KG1 (cell line): ENCODE data around the gene C1orf146.
"Not testable (repeated sequence)": the region's sequence is repeated elsewhere in the genome, so short reads cannot be mapped to it uniquely, and the experiment has no call there.

Experiments
- DNase-seq: peaks from one replicate; lab custom pipeline; 2025; lab: John Stamatoyannopoulos, UW

The C1orf146 gene, protein sequence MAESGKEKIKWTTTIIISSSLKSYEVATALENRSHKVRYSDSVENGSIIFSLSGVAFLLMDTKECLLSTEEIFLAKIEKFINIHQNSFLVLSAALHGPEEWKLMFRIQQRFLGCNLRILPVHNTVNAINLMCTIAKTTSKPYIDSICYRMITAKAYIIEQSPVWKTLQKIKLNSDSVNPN

DNA sequence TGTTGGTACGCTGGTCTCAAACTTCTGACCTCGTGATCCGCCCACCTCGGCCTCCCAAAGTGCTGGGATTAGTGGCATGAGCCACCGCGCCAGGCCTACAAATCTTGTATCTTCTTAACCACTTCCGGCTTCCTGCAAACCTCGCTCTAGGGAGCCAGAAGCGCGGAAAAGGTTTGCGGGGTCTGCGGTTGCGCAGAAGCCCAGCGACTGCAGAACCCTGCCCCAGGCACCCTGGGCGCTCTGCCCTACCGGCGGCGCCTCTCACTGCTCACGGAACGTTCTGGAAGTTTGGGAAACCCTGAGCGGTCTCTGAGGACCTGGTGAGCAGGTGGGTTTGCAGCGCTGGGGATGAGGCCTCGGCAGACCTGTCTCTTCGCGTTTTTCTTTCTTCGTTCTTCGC lies at the start of gene C1orf146:
C1orf146 (plus strand) TSS at position 195 of the 400 bp plus-strand sequence. CDS start 13,506 bp downstream, outside the sequence.
- no peak for DNase-seq

DNA sequence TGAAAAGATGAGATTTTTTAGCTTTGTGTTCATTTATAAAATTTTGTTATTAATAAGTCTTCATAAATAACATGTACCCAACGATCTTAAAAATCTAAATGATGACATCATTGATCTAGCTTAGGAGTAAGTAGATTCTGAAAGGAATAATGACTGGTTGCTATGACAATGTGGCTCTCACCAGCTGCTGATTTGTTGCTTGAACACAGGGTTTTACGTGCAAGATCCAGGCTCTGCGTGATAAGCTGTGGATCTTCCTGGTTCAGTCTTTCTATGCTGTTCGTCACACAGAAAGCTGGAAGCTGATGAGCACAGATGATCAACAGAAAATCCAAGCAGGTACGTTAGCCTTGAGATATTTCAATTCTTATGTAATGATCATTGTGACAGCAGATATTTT lies 49.1 kb upstream of the C1orf146 start:
- DNase-seq = no peak

DNA sequence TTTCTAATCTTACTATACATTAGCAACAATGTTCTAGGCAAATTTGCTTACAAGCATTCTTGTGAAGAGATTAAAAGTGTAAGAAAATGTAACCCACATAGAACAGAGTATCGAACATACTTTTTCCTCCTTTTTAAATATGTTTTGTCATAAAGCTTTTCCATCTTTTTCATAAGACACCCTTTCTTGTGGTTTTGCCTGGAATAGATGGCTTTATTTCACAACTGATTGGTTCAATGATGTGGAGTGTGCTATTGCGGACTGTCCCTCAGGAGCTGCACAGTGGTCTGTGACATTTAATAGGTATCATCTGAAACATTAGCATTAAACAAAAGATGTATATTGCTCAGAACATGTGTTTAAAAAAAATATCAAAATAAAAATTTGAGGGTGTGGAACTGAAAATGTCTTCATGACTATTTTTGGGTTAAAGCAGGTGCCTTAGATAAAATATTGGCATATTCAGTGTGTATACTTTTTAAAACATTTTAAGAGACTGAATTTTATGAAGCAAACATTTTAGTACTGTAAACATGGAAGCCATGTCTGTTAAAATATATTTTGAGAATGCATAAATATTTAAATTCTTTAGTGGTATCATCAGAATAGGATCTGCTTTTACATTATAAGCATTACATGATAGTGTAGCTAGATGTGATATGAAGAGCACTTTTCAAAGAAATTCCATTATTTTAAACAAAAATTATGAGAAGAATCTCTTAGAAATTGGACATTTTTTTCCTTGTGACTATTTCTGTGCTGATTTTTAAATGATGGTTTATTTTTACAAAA lies 48.3 kb upstream of the C1orf146 start:
- no peak for DNase-seq

DNA sequence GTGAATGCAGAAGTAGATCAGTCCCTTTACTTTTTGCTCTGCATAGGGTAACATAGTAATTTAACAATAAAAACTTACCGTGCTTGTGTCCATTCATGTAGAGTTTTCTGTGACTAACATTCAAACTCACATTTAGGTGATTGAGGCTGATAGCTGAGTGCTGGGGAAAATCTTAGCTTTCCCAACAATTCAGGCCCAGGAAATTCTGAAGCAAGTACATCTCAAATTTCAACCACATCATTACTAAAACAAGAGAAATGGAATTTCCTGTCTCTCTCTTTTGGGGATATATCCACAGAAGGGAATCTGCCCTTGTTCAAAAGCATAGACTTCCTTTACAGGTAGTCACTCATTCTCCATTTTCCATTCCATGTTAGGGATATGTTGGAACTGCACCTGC lies 33.1 kb upstream of the C1orf146 start:
- no peak for DNase-seq

DNA sequence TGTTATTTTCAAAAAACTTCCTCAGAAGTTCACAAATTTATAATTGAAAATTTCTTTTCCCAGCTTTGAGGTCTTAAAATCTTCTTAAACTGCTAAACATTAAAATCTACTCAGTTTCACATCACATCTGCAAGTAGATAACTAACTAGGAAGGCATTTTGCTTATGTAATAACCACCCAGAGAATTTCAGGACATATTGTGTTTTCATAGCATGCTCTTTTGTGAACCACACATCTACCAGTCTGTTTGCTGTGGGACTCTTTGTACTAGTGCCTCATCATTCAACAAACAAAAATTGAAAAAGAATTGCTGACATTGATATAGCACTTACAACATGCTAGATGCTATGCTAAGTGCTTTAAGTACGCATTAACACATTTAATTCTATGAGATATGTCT lies 31.6 kb upstream of the C1orf146 start:
- no peak for DNase-seq

DNA sequence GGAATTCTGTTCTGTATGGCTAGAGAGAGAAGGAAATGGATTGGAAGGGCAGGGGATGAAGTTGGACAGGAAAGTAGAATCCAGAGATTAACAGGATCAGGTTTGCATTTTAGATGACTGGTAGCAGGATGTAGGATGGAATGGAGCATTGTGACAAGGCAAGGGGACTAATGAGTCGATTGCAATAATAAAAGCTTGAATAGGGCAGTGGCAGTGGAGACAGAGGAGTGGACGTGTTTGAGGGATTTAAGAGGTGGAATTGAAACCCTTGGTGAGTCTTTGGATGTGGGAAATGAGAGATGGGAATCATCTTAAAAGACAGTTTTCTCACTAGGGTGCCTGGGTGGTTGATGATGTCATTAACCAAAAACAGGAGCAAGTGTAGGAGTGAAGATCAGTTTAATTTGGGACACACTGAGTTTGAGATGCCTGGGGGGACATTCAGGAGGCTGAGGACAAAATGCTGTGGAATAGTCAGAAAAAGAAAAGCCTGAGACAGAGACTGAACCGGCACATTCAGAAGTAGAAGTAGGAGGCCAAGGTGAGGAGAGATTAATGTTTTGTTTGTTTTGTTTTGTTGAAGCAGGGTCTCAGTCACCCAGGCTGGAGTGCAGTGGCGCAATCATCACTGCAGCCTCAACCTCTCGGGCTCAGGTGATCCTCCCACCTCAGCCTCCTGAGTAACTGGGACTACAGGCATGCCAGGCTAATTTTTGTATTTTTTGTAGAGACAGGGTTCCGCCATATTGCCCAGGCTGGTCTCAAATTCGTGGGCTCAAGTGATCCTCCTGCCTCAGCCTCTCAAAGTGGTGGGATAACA lies 29.1 kb upstream of the C1orf146 start:
- no peak for DNase-seq

DNA sequence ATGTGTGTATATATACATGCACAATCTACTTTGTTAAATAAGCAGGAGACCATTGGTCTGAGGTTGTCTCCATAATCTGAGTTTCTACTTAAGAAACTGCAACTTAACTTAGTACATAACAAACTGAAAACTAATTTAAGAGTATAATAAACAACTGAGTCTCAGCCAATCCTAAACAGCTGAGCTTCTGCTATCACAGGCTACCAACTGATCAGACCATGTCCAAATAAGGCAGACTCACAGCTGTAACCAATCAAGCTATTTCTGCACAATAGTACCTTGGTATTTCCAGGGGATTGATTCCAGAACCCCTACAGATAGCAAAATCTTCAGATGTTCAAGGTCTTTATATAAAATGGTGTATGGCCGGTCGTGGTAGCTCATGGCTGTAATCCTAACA lies 26.0 kb upstream of the C1orf146 start:
- DNase-seq = no peak

DNA sequence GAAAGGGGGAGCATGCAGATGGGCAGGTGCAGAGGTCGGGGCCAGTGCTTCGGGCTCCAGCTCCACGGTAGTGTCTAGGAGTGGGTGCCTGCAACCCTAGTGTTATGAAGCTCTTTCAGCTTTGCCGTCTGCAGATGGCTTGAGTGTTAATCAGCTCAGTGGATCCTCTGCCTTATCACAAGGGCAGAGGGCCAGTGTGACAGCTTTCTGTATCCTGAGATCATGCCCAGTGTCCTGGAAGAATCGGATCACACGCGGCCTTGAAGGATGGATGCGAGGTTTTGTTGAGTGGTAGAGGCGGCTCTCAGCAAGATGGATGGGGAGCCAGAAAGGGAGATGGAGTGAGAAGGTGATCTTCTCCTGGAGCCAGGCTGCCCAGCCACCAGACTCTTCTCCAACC lies 25.5 kb upstream of the C1orf146 start:
- no peak for DNase-seq

DNA sequence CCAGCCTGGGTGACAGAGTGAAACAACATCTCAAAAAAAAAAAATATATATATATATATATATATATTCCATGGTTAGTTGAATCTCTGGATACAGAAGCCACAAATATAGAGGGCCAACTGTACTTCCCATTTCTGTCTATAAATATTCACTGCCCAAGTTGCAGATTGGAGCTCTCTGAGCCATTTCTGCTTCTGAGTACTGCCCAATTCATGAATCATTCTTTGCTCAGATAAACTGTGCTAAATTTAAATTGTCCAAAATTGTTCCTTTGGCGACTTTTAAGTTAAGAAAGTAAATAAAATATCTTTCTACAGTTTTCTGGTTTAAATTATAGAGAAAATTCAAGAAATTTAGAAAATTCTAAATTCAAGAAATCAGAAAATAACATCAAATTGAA lies 23.2 kb upstream of the C1orf146 start:
- no peak for DNase-seq

DNA sequence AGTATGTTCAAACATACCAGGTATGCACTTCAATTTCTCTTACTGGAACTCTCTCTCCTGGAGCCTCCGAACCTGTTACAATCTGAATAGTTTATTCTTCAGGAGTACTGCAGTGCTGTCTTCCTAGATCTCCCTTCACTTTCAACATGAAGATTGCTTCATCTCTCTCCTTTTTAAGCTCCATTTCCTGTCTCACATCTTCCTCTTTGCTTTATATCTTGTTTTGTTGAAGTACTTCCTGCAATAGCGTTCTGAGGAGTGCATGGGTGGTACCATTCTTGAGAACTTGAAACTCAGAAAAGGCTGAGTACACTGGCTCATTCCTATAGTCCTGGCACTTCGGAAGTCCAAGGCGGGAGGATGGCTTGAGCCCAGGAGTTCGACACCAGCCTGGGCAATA lies 15.7 kb upstream of the C1orf146 start:
- DNase-seq = no peak

DNA sequence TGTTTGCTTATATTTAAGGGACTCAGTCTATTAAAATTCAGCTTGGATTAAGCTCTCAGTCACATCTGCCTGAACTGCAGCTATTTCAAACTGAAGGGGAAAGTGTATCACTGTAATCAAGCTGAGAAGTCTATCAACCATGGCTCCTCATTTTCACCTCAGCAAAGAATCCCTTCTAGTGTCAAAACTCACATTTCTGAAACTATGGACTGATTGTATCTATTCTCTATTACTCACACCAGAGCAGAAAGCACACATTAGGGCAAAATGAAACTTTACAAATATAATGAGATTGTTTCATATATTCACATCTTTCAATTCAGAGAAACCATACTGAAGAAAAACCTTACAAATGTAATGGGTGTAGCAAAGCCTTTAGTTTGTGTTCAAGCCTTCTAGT lies 14.6 kb upstream of the C1orf146 start:
- DNase-seq = no peak

DNA sequence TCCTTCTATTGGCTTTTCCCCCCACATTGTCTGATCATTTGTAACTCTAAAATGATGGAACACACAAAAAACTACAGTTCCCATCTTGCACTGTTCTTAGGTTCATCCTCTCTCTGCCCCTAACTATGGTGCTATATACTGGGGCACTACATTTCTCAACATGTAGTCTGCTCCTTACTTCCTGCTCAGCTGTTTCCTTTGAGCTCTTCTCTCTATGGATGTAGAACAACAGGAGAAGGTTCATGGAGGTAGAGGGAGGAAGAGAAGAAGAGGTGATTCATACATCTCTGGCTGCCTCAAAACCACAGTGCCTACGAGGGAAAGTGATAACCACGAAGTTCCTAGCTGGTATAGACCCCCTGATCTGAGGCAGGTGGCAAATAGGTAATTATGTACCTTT lies 7.0 kb upstream of the C1orf146 start:
- DNase-seq = no peak

DNA sequence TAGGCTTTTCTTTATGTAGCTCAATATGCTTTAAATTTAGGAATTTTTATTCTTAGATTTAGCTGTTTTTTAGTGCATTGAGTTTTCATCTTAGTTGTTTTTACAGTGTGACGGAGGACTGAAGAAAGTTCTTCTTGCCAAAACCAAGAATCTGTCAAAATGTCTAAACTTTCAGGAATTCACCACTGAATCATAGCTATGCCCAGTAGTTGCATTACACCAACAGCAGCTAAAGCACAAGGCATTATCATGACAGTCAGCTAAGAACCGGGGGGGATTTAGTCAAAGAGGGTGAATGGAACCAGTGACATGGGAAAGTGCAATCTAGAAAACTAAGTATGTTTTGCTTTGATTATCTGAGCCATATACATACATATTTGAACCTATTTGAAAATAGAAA lies 6.5 kb upstream of the C1orf146 start:
- DNase-seq = no peak

DNA sequence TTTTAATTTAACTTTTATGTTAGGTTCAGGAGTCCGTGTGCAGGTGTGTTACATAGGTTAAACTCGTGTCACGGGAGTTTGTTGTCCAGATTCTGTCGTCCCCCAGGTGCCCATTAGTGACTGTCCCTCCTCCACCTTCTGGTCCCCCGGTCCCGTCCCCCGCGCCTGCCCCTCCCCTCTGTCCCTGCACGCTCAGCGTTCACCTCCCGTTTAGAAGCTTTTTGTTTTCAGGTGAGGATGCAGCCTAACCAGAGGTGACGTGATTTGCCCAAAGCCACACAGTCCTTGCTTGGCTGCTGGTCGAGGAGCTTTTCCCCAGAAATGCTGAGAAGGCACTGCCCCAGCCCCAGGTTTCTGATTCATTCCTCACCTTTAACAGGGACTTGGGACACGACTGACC lies 844 bp downstream of the C1orf146 start:
- DNase-seq = no peak

DNA sequence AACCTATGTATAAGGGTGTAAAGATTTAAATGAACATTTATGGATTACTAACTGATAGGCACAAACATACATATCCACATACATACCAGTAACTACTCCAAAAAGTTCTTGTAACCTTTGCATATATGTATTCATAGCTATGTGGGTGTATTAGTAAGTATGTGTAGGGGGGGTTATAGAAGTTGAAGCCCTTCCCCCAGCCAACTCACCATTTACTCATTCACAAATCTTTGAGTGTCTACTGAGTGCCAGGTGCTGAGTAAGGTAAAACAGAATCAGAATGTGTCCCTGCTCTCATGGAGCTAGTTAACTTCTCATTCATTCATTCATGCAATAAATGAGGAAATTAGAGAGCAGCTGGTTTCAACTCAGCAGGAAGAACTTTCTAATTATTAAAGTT lies 1.3 kb downstream of the C1orf146 start:
- no peak for DNase-seq

DNA sequence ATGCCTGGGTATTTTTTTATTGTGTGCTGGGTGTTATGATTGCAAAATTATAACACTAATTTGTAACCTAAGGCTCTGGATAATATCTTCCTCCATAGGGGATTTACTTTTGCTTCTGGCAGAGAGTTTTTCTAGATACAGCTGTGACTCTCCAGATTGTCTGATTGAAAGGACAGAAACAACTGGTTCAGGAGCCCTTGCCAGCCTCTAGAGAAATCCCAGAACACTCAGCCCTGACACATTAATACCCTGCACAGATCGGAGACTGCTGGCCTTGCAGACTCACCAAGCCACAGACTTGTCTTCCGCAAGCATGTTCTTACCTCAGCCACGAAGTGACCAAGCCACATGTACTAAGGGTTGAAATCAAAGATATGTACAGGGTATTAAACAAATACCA lies 10.7 kb downstream of the C1orf146 start:
- DNase-seq = no peak

DNA sequence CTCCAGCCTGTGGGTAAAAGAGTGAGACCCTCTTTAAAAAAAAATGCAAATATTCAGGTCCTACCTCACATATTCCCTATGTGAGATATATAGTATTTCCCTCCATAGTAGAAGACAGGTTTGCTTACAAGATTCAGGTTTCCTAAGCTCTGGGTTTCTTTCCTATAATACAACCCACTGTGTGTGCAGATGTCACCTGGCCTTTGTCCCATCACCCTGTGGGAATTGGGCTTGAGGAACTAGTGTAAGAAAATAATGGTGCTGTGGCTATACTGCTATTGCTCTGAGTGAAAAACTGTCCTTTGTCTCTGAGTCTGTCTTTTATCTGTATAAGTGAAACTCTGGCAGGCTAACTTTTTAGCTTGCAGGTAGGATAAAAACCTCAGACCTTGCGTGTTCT lies 13.0 kb downstream of the C1orf146 start:
- DNase-seq = no peak

DNA sequence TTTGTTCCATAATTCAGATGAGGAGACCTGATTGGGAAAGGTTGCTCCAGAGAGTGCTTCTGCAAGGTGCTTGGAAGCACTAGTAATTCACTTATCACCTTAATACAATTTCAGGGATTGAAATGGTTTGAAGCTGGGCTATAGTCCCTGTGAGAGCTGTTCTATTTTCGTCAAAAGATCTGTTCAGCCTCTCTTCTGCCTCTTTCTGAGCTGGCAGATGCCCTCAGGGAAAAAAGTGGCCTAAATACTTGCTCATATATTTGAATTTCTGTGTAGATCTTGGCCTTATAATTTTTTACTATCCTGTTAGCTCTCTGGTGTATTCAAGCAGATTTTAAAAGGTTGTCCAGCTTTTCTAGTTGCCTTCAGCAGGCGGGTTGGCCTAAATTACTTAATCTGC lies 22.3 kb downstream of the C1orf146 start:
- DNase-seq = no peak

DNA sequence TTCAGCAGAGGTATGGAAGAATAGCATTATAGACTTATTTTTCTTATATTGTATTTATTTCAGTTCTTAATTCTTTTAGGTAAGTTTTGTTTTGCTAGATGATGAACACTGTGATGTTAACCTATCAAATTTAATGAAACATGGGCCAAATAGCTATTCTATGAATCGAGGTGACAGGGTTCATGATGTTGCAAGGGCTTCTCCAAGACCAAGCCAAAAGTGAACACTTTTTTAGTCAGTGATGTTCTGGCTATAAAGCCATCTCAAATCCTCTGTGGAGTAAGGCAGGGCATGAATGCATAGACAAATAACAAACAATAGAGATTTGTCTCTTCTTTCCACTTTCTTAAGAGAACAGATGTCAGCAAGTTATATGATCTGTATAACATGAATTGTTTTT lies 26.7 kb downstream of the C1orf146 start:
- no peak for DNase-seq

DNA sequence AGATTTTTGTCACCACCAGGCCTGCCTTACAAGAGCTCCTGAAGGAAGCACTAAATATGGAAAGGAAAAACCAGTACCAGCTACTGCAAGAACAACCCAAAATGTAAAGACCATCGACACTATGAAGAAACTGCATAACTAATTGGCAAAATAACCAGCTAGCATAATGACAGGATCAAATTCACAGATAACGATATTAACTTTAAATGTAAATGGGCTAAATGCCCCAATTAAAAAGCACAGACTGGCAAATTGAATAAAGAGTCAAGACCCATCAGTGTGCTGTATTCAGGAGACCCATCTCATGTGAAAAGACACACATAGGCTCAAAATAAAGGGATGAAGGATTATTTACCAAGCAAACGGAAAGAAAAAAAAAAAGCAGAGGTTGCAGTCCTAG lies 37.0 kb downstream of the C1orf146 start:
- DNase-seq = not testable (repeated sequence)

DNA sequence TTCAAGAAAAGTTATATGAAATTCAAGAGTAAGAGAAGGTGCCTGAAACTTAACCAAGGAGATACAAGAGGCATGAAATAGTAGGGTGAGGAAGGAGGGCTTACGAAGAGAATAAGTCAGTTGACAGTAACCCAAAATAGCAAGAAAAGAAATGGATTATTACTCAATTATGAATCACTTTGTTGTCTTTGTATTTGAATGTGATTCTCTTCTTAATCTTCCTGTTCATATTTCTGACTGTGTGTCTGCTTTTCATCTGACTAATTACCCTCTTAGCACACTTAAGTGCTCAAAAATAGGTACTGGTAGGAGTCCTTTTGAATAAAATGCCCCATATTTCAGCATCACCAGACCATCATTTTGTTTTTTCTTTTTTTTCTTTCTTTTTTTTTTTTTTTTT lies 41.6 kb downstream of the C1orf146 start:
- DNase-seq = no peak

DNA sequence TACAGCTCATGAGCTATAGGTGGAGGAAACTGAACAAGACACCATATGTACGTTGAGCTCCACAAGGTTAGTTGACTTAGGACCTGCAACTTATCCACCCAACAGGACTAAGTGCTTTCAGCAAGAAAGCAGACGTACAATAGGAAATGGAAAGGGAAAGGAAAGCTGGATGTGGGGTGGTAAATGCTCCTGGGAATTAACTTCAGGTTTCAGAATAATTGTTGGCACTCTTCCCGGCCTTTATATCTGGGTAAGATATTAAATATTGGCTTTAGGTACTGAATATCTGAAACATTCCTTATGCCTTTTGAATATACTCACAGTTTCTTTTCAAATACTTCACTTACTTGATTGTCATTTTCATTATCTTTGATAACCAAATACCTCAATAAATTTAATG lies 44.8 kb downstream of the C1orf146 start:
- no peak for DNase-seq

DNA sequence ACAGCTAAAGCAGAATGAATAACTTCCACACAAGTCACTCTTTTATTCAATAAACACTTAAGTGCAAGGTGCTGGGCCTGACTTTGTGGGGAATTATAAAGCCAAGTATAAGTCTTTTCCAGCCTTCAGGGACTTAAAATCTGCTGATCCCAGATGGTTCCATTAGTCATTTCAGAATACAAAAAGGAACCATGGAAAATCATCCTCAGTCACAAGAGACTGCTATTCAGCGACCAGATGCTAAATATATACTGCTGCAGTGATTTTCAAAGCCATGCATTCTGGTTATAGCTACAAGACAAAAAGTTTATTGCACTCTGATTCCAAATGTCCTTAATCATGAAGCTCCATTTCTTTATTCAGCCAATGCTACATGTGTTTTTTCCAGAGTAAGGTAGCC lies 55.3 kb downstream of the C1orf146 start:
- no peak for DNase-seq
